HG03039 (cell line): ENCODE data around the gene ABCD4.
"Not testable (repeated sequence)": the region's sequence is repeated elsewhere in the genome, so short reads cannot be mapped to it uniquely, and the experiment has no call there.

Experiments used
- ATAC-seq: cut with Tn5 transposase; IDR thresholded peaks from one replicate; pipeline ENCODE4 v1.9.1; 2021; ENCODE audit warnings: mild to moderate bottlenecking, moderate library complexity; ENCODE audit not compliant: unreplicated experiment

Gene ABCD4

DNA sequence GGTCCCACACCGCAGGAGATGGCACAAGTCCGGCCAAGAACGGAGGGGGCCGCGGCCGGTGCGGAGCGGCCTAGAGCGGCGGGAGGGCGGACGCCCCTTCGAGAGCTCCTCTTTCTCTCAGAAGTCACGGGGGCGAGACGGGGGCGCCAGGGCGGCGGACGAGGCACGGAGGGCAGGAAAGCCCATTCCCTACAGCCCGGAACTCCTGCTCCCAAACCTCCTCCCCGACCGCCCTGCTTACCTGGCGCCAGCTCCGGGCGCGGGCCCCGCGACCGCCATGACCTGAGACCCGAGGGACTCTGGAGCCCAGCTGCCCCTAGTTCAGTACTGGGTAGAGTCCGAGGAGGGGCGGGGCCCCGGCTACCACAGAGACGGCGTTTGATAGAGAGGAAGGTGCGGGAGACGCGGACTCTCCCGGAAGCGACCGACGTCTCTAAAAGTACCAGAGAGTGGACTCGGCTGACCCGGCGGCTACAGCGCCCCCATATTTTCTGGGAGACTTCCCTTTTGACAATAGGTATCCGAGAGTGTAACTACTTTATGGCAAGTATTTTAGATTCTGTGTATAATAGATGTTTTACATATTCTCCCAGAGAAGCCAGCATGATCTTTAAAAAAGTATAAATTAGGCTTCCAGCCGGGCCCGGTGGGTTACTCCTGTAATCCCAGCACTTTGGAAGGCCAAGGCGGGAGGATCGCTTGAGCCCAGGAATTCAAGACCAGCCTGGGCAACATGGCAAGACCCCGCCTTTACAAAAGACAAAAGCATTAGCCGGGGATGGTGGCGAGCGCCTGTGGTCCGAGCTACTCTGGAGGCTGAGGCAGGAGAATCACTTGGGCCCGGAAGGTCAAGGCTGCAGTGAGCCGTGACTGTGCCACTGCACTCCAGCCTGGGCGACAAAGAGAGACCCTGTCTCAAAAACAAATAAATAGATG, at the start of gene ABCD4:
TSS of gene ABCD4 (minus strand) at position 301 of the 936 bp plus-strand sequence. CDS start at position 279, 22 bp downstream.
- peak; percentile 93 for ATAC-seq

DNA sequence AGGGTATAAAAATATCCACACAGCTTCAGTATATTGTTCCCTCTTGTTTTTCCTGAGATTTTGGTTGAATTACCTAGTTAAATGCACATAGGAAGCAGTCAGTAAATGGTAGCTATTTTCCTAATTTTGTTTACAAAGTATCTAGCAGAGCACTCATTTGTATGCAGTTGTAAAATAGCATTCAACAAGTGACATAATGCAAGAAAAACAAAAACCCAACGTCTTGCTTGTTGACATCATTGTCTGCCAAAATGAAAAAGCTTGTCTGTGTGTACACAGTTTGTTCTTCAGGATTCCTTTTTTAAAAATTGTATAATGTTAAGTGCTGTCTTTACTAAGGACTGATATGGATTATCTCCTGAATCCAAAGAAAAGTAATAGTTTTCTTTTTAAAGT, 48.2 kb upstream of the ABCD4 start:
- no peak for ATAC-seq

GRCh38 chr14:74350211-74350927, 47.6 kb upstream of the ABCD4 start:
- ATAC-seq, result no peak

GRCh38 chr14:74349757-74350156, 47.0 kb upstream of the ABCD4 start:
- ATAC-seq, result no peak

DNA sequence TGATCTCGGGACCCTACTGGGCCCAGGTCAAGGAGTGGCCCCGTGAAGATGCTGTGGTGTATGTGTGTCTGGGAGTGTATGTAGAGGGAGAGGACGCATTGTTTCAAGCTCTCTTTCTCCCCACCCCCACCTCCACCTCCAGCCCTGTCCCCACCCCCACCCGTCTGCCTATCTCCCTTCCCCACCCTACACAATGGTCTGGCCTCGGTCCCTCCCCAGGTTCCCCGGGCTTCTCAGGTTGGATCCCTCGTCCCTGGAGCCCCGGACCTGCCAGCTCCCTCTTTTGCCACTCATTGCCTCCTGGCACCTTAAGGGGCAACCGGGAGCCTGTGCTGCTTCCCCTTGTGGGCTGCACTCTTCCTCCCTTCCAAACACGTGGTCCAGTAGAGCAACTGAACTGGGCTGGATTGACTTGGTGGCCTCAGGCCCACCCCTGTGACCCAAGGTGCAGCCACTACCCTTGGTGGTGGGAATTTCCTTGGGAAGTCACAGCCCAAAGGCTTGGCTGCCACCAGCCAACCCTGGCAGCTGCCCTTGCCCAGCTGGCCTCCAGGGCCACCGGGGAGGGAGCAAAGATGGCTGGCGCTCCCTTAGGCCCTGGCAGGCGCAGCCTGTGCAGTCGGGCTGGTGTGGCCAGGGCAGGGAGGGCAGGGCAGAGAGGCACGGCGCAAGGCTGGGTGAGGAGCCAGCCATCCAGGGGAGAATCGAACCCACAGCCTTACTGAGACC, 46.2 kb upstream of the ABCD4 start:
- no peak for ATAC-seq

- no peak for ATAC-seq
Measured at GRCh38 chr14:74348241-74348734, 45.6 kb upstream of the ABCD4 start, which contains the start of gene VRTN. Gene VRTN, plus strand, starts transcription at chr14:74348471. Its CDS starts 8,313 bp downstream, at chr14:74356784.

GRCh38 chr14:74347795-74348100, 45.0 kb upstream of the ABCD4 start:
- ATAC-seq, result no peak

DNA sequence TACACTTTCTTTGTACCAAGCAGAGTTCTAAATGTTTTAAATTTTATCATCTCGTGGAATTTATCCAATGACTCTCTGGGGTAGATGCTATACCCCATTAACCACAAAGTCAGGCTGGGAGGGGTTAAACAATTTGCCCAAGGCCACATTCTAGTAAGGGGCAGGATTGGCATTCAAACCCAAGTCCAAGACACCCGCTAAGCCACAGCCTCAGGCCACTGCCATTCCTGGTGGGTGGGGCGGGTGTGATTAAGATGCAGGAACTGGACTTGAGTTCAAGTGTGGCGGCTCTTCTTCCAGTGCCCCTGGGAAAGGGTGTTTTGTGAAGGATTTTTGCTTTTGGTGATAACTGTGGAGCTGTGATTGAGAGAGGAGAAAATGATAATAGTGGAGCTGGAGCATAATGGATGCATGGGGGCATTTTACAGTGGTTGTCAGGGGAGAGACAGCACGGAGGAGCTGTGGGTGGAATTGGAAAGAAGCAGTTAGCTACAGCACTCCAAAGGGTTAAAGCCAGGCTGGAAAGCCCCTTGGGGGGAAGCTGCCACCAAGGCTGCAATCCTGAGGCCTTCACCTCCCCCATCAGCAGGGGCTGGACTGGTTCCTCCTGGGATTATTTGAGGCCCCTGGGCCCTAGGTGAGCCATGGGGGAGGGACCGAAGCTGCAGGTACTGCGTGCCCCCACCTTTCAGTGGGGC, 44.5 kb upstream of the ABCD4 start:
- no peak for ATAC-seq

DNA sequence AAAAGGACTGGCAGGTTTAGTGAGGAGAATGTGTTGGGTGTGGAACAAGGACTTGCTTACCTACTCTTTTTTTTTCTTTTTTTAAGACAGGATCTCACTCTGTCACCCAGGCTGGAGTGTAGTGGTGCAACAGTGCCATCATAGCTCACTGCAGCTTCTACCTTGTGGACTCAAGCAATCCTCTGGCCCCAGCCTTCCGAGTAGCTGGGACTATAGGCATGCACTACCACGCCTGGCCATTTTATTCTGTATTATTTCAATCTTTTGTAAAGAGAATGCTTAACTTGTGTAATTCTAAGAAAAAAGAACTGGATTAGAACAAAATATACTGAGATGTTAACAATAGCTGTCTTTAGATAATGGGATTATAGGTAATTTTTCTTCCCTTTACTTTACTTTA, 43.6 kb upstream of the ABCD4 start:
- no peak for ATAC-seq

DNA sequence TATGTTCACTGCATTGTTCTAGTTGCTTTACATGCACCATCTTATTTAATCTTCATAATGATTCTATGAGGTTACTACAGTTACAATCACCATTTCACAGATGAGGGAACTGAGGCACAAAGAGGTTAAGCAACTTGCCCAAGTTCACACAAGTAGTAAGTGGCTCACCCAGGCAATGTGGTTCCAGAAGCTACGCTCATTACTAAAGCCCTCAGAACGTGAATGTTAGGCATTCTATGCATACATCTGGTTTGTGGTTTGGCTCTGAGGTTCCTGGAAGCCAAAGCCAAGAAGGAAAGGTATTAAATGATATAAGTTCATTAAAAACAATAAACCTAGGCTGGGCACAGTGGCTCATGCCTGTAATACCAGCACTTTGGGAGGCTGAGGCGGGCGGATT, 31.2 kb upstream of the ABCD4 start:
- no peak for ATAC-seq

DNA sequence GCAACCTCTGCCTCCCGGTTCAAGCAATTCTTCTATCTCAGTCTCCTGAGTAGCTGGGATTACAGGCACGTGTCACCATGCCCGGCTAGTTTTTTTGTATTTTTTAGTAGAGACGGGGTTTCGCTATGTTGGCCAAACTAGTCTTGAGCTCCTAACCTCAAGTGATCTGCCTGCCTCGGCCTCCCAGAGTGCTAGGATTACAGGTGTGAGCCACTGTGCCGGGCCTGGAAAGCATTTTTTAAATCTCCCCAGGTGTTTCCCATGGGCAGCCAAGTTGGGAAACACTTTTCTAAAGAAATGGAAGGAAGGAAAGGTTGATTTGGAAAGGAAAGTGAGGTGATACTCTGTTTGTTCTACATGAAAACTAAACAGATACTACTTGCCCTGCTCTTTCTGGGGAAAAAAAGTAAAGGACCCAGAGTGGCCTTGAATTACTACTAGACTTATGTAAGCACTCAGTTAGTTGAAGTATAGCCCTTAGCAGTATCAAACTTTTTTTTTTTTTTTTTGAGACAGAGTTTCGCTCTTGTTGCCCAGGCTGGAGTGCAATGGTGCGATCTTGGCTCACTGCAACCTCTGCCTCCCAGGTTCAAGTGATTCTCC, 27.3 kb upstream of the ABCD4 start:
- ATAC-seq, result not testable (repeated sequence)

- ATAC-seq, result no peak
Measured at GRCh38 chr14:74326369-74327152, 23.8 kb upstream of the ABCD4 start.

- no peak for ATAC-seq
Measured at GRCh38 chr14:74325446-74325845, 22.7 kb upstream of the ABCD4 start.

GRCh38 chr14:74324931-74325361, 22.2 kb upstream of the ABCD4 start:
- ATAC-seq, result no peak

DNA sequence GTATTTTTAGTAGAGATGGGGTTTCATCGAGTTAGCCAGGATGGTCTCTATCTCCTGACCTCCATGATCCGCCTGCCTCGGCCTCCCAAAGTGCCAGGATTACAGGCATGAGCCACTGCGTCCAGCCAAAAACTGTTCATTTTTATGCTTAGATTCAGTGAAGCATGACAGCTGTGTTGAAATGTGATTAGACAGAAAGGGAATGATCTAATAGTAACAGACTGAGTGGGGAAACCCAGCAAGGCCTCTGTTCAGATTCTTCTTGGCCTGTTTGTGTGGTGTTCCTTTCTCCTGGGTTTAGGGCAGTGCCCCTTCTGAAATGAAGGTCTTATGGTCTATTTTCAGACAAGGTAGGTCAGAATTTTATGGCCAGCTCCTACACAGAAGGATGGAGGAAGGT, 11.8 kb upstream of the ABCD4 start:
- ATAC-seq, result no peak

GRCh38 chr14:74313601-74314000, 10.9 kb upstream of the ABCD4 start:
- ATAC-seq, result no peak

DNA sequence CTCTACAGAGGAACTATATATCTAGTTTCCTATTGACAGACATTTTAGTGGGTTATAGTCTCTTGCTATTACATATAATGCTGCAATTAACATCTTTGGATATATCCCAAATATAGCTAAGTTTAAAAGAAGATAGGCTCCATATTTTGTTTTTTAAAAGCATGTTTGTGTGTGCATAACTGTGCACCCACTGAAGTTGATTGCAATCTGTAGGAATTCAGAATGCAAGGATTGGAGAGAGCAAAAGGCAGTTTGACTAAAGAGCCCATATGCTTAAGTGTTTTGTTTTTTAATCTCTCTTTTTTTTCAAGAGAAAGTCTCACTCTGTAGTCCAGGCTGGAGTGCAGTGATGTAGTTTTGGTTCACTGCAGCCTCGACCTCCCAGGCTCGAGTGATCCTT, 9.4 kb upstream of the ABCD4 start:
- no peak for ATAC-seq

DNA sequence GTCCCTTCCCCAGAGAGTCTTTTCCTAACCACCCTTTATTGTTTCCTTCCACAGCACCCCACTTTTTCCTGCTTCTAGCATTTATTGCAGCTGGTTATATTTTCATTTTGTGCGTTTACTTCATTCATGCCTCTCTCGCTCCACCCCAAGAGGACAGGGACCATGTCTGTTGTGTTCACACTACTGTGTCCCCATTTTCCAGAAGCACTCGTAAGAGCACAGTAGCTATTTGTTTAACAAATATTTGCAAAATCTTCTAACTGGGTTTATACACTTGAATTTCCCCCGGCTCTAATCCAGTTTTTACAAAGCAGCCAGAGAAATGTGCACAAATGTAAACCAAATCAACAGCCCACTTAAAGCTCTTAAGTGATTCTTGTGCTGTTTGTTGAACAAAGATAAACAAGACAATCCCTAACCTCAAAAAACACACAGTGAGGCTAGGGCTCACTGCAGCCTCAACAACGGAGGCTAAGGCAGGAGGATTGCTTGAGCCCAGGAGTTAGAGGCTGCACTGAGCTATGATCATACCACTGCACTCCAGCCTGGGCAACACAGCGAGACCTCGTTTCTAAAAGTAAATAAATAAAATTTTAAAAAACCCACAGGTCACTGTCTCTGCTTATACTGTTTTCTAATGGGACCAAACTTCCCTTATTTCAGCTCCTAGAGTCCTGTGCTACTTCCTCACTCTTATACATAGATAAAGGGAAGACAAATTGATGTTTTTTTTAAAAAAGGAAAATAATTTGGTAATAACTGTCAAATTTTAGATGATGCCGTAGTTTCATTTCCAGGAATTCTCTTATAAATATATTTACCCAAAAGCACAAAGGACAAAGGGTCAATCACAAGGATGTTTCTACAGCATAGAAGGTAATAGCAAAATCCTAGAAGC, 6.6 kb upstream of the ABCD4 start:
- ATAC-seq, result no peak
